Left cardiac atrium (tissue), 4 donors: ENCODE results near the gene RRP8. TPM values are rescaled to one million over a fixed set of nuclear protein-coding genes. Genes with fewer than 3 reads are reported as not detected.

Source experiments
- ATAC-seq, 2 donors: fragments of 200-7000 bp; cut with Tn5 transposase; one replicate each; pipeline ENCODE4 v1.9.1; 2020; ENCODE audit warnings: mild to moderate bottlenecking in 2 of 2, moderate library complexity in 2 of 2
- DNase-seq: peaks from one replicate; pipeline ENCODE4 v3.0.0-alpha.2; 2020
- intact Hi-C, 2 donors: fragments of 100-400 bp; cut with DNase I; formaldehyde crosslinking; loops; one replicate each; pipeline versions ENCODE4 v1.14.1 to v1.15.1; 2022 to 2023
- total RNA-seq, 2 donors: library from RNA; stranded (reverse); fragmentation: NEBNext Ultra II Directional; extraction: Animal tissue kit (Norgen Biotek cat#: 25700); gene quantifications; one replicate each; pipeline ENCODE4 v1.2.1, GENCODE V29; 2021
- donor health status: DM: no; HTN: yes; CAD: no.
- donor health status: DM: no; HTN: yes; CAD: no; lungs with severe emphysema.
- donor health status: DM: yes; HTN: yes; CAD: no.
- donor health status: Dilated cardiomyopathy.

The RRP8 gene
- total RNA-seq, 2 donors from 2014 or later: 14.2 to 18.0 TPM

DNA sequence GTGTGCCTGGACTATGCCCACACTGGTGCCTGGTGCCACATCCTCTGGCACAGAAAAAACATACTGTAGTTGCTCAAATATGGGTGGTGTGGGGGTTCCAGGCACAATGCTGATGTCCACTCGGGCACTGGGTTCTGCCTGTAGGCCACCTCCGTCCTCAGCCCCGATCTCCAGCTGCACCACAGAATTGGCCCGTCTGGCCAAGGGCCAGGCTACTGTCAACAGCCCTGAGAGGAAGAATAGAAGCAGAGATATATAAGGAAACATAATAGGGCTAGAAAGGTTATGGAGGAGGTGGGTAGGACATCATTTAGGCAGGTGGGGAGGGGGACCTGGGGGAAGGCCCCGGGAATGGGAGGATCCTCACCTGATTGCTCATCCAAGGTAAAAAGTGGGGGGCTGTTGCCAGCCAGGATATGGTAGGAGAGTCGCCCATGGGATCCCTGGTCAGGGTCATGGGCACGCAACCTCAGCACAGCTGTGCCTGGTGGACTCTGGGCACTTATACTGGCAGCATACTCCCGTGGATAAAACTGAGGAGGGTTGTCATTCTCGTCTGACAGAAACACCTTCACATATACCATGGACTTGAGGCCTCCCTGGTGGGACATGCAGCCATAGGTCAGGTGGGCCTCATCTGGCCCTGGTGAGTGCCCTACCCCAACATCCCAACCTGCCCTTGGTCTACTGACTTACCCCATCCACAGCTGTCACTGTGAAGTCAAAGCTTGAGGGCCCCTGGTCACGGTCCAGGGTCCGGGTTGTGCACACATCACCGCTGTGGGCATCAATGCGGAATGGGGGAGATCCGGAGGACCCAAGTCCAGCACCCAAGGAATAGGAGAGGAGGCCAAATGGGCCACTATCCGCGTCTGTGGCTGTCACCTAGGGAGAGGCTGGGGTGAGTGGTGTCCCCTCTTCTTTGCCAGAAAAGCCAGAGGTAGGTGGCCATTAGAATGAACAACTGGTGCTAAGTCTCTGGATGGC, 30.3 kb upstream of the RRP8 start:
- ATAC-seq (peak in 1 of 2 donors; percentile 10), DNase-seq (no peak)
- intact Hi-C loops: no loop called here

GRCh38 chr11:6632116-6633073, 29.0 kb upstream of the RRP8 start:
- intact Hi-C loops: no loop called here
- DNase-seq: no peak
- no peak for ATAC-seq

DNA sequence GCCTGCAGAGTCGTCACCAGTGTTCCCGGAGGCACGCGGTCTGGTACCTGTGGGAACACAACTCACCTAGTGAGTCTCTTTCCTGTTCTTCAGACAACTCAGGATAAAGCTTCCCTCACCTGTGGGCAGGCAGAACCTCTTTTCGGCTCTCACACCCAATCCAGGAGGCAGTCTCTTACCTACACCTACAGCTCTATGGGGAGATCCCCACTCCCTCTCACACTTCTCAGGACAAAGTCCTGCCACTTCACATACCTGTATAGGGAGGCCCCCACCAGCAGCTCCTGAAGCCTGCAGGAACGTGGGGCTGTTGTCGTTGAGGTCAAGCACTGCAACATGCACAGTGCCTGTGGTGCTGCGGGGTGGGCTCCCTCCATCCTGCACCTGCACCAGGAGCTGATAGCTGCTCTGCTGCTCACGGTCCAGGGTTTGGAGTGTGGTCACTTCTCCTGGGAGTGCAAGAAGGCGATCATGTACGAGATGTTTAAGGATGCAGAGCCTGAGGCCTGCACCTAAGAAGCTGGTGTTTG, 28.0 kb upstream of the RRP8 start:
- ATAC-seq (no peak), DNase-seq (no peak)
- intact Hi-C loops: no loop called here

GRCh38 chr11:6630632-6631291, 27.3 kb upstream of the RRP8 start:
- no peak for ATAC-seq
- intact Hi-C loops: no loop called here
- no peak for DNase-seq

DNA sequence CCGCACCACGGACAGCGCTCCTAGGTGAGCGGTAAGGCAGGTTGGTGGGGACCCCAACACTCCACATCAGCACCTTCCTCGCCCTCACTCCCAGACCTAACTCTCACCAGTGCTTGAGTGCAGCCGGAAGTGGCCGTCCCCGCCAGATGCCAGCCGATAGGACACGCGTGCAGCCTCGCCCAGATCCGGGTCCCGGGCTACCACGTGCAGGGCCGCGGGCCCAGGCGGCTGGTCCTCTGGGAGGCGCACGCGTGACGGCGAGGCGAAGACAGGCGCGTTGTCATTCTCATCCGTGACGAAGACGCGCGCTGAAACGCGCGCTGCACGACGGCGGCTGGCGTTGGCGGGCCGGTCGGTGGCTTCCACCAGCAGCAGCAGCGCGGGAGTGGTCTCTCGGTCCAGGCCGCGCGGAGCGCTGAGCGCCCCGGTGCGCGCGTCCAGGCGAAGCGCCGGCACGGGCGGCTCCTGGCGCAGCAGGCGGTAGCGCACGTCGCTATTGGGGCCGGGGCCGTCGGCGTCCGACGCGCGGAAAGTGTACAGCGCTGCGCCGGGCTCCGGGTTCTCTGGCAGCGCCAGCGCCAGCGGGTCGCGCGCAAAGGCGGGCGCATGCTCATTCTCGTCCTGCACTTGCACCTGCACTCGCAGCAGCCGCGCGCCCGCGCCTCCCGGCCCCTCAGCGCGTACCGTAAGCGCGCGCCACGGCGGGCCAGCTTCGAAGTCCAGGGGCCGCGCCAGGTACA, 26.6 kb upstream of the RRP8 start:
- no peak for DNase-seq
- no peak for ATAC-seq
- intact Hi-C loops: no loop called here

GRCh38 chr11:6629573-6629891, 26.1 kb upstream of the RRP8 start:
- intact Hi-C loops: no loop called here
- DNase-seq (no peak), ATAC-seq (no peak)

- DNase-seq (no peak), ATAC-seq (no peak)
- intact Hi-C loops: no loop called here
Measured at GRCh38 chr11:6628526-6628925, 25.1 kb upstream of the RRP8 start.

DNA sequence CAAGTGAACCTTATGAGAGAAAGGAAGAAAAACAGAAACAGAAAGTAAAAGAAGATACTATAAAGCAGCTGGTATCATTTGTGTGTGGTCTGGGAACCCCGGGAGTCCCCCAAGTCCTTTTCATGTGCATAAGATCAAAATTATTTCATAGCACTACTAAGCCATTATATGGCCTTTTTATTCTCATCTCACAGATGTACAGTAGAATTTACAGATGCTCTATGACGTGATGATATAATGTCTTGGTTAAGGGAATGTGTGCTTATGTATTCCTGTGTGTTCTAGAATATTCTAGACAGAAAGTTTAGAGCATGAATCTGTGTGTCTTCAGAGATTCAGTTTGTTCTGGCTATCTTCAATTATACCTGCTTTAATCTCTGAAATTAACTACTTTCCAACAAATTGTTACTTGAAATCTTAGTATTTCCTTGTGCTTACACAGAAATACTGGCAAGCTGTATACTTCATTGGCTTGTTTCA, 24.4 kb upstream of the RRP8 start:
- DNase-seq (no peak), ATAC-seq (no peak)
- intact Hi-C loops: no loop called here

DNA sequence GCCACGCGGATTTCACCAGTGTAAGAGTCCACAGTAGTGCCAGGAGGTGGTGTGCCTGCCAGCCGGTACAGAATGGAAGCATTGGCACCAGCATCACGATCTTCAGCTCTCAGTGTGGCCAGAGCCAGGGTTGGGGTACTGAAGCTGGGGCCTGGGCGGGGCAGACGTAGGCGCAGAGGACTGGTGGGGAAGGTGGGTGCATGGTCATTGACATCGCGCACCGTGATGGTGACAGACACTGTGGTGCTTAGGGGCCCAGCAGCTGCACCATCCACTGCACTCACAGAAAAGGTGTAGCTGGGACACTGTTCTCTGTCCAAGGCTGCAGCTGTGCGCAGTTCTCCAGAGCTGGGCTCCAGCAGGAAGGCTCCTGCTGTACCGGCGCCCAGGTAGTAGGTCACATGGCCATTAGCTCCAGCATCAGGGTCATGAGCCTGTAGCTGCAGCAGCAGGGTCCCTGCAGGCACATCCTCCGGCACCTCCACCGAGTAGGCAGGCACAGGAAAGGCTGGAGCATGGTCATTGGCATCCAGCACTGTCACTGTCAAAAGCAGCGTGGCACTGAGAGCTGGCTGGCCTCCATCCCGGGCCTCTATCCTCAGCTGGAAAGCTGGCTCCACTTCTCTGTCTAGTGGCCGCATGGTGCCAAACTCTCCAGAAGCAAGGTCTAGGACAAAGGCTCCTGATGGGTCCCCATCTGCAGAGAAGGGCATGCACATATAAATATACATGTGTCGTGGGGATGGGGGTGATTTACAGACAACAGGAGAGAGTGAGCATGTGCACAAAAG, 23.8 kb upstream of the RRP8 start:
- ATAC-seq: peak; percentile 12 to 27

GRCh38 chr11:6625832-6626420, 22.5 kb upstream of the RRP8 start:
- no peak for ATAC-seq
- no peak for DNase-seq

More for the DNA sequence above, 23.8 kb upstream of the RRP8 start:
- intact Hi-C loops: no loop called here
- DNase-seq: no peak

GRCh38 chr11:6625156-6625831, 21.9 kb upstream of the RRP8 start:
- DNase-seq (no peak), ATAC-seq (no peak)
- intact Hi-C loops: no loop called here

More at GRCh38 chr11:6625832-6626420, 22.5 kb upstream of the RRP8 start:
- intact Hi-C loops: no loop called here

DNA sequence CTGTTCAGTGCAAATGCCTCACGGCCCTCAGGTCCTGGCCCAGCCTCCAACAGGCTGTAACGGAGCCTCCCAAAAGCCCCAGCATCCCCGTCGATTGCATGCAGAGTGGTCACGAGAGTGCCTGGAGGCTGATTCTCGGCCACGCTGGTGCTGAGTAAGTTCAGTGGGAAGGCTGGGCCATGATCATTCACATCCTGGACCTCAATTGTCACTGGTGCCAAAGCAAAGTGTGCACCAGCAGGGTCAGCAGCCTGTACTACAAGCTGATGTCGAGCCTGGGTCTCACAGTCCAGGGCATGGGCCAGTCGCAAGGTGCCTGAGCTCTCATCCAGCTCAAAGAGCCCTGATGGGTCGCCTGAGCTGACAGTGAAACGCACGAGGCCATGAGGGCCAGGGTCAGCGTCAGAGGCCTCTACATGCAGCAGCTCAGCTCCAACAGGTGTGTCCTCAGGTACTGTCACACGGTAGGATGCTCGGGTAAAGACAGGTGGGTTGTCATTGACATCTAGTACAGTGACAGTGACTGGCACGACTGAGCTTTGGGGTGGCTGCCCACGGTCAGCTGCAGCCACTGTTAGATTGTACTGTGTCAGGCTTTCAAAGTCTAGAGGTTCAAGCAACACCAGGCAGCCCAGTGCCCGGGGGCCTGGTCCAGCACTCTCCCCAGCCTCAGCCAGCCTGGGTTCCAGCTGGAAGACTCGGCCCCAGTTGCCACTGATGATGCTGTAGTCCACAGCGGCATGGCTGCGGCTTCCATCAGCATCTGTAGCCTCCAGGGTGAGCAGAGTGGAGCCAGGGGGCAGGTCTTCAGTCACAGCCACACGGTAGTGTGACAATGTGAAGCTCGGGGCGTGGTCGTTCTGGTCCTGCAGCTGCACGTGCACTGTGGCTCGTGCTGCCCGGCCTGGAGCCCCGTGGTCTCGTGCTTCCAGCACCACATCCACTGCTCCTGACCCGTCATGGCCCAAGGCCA, 20.3 kb upstream of the RRP8 start:
- DNase-seq (no peak), ATAC-seq (no peak)
- intact Hi-C loops: loop anchor here in 1 of 2 donors (5.0 kb wide), 1 partner anchor 59 kb away; the partner anchor contains the start of gene MRPL17

DNA sequence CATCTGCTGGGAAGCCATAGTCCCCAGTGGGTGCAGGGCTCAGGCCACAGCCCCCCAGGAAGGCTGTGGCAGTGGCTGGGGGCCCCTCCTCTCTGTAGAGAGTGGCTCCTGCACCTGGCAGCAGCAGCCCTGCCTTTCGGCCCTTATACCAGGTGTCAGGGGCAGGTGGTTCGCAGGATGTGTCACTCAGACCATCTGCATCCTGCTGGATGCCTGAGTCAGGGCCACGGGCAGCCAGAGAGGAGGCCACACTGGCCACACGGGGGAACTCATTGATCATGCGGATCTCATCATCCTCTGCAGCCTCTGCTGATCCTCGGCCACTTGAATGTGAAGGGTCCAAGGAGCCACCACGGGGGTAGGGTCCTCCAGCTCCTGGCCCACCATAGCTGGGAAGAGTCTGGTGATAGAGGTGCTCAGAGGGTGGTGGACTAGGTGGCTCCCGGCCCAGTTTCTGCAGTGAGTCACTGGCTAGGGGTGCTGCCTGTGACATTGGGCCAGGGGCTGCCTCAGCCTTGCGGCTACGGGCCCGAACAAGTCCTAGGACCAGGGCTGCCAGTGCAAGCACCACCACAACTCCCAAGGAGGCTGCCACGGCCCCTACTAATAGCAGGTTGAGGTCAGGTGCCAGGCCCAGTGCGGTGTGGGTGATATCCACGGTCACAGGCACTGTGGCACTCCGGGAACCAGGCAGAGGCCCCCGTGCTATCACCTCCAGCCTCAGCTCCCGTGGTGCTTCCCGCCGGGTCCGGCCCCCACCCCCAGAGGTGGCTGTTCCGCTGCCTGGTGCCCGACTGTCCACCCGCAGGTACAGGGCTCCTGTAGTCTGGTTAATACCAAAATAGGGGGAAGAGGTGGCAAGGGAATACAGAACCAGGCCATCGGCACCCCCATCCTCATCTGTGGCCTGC, 19.1 kb upstream of the RRP8 start:
- intact Hi-C loops: loop anchor here in 1 of 2 donors (5.0 kb wide), 1 partner anchor 60 kb away; the partner anchor contains the start of gene MRPL17
- ATAC-seq (no peak), DNase-seq (no peak)

GRCh38 chr11:6621711-6622211, 18.3 kb upstream of the RRP8 start:
- ATAC-seq (no peak), DNase-seq (no peak)
- intact Hi-C loops: loop anchor here in 1 of 2 donors (5.0 kb wide), 1 partner anchor 61 kb away; the partner anchor contains the start of gene MRPL17
